SIG-M5 (cell line): ENCODE results near the gene NEDD8.

Source experiments
- DNase-seq: peaks from one replicate; lab custom pipeline; 2025; lab: John Stamatoyannopoulos, UW

The NEDD8 gene

GRCh38 chr14:24232121-24232644, at the start of gene NEDD8:
Gene NEDD8 (minus strand): TSS chr14:24232367. CDS start chr14:24232267, 100 bp downstream.
- peak; percentile 83 for DNase-seq

GRCh38 chr14:24281636-24282035, 49.5 kb upstream of the NEDD8 start:
- no peak for DNase-seq

- no peak for DNase-seq
Measured at GRCh38 chr14:24280797-24281460, 48.8 kb upstream of the NEDD8 start.

- DNase-seq, result no peak
Measured at GRCh38 chr14:24279301-24280186, 47.4 kb upstream of the NEDD8 start.

GRCh38 chr14:24278424-24278823, 46.3 kb upstream of the NEDD8 start:
- DNase-seq, result no peak

- peak; percentile 28 for DNase-seq
Measured at GRCh38 chr14:24277606-24278321, 45.6 kb upstream of the NEDD8 start.

- DNase-seq, result no peak
Measured at GRCh38 chr14:24277071-24277470, 44.9 kb upstream of the NEDD8 start.

- DNase-seq, result peak; percentile 73
Measured at GRCh38 chr14:24274101-24274543, 42.0 kb upstream of the NEDD8 start.

- DNase-seq, result no peak
Measured at GRCh38 chr14:24273422-24273998, 41.3 kb upstream of the NEDD8 start.

- no peak for DNase-seq
Measured at GRCh38 chr14:24272467-24272866, 40.3 kb upstream of the NEDD8 start.

GRCh38 chr14:24271834-24272263, 39.7 kb upstream of the NEDD8 start:
- DNase-seq, result no peak

GRCh38 chr14:24271134-24271833, 39.1 kb upstream of the NEDD8 start, which contains the start of gene RABGGTA:
Gene RABGGTA (minus strand): TSS chr14:24271597. CDS start chr14:24271115, 482 bp downstream.
- no peak for DNase-seq

- no peak for DNase-seq
Measured at GRCh38 chr14:24270537-24271133, 38.5 kb upstream of the NEDD8 start.

- no peak for DNase-seq
Measured at GRCh38 chr14:24269910-24270536, 37.9 kb upstream of the NEDD8 start.

GRCh38 chr14:24269368-24269767, 37.2 kb upstream of the NEDD8 start:
- no peak for DNase-seq

GRCh38 chr14:24268225-24268624, 36.1 kb upstream of the NEDD8 start:
- DNase-seq, result no peak

- no peak for DNase-seq
Measured at GRCh38 chr14:24267516-24267915, 35.3 kb upstream of the NEDD8 start.

- no peak for DNase-seq
Measured at GRCh38 chr14:24266344-24267244, 34.4 kb upstream of the NEDD8 start.

GRCh38 chr14:24264298-24264697, 32.1 kb upstream of the NEDD8 start:
- no peak for DNase-seq
